Endodermal cell (in vitro differentiated cells): ENCODE results near the gene SYNGR4. TPM values are rescaled to one million over a fixed set of nuclear protein-coding genes. Genes with fewer than 3 reads are reported as not detected.

Experiments used
- DNase-seq: peaks from one replicate; pipeline ENCODE4 v3.0.0-alpha.2; 2017
- H3K27ac ChIP-seq: 2 replicates; pipeline ENCODE4 v1.5.1; 2013; ENCODE audit warnings: mild to moderate bottlenecking, low read depth, low read length, moderate library complexity
- H3K27me3 ChIP-seq: 2 replicates; pipeline ENCODE4 v1.6.1; 2013; ENCODE audit warnings: mild to moderate bottlenecking, low read length, moderate library complexity; ENCODE audit not compliant: insufficient read depth, control insufficient read depth, poor library complexity, severe bottlenecking
- H3K36me3 ChIP-seq: 2 replicates; pipeline ENCODE4 v1.7.0; 2013; ENCODE audit warnings: mild to moderate bottlenecking, low read length, moderate library complexity; ENCODE audit not compliant: control insufficient read depth, insufficient read depth
- H3K4me1 ChIP-seq: one replicate; pipeline ENCODE4 v1.7.0; 2013; ENCODE audit warnings: low read length; ENCODE audit not compliant: control insufficient read depth, insufficient read depth
- H3K4me3 ChIP-seq: 2 replicates; pipeline ENCODE4 v1.5.1; 2013; ENCODE audit warnings: mild to moderate bottlenecking, low read length, moderate library complexity
- H3K9ac ChIP-seq: 2 replicates; pipeline ENCODE4 v1.6.1; 2013; ENCODE audit warnings: mild to moderate bottlenecking, low read length, moderate library complexity; ENCODE audit not compliant: poor library complexity, severe bottlenecking; ENCODE audit errors: extremely low read depth
- H3K9me3 ChIP-seq: 2 replicates; pipeline ENCODE4 v1.6.1; 2013; ENCODE audit warnings: mild to moderate bottlenecking, low read length, moderate library complexity; ENCODE audit not compliant: control insufficient read depth
- H3K27ac Mint-ChIP-seq: 2 replicates; pipeline ENCODE4 v1.8.0; 2020; ENCODE audit warnings: mixed read lengths
- H3K27me3 Mint-ChIP-seq: 2 replicates; pipeline ENCODE4 v1.8.0; 2021; ENCODE audit warnings: mild to moderate bottlenecking, mixed read lengths; ENCODE audit not compliant: insufficient read depth
- H3K36me3 Mint-ChIP-seq: 2 replicates; pipeline ENCODE4 v1.8.0; 2020; ENCODE audit warnings: low read depth, mixed read lengths
- H3K4me1 Mint-ChIP-seq: 2 replicates; pipeline ENCODE4 v1.8.0; 2020; ENCODE audit warnings: mixed read lengths
- H3K4me3 Mint-ChIP-seq: 2 replicates; pipeline ENCODE4 v1.8.0; 2020; ENCODE audit warnings: mild to moderate bottlenecking, moderate library complexity, mixed read lengths
- H3K9me3 Mint-ChIP-seq: 2 replicates; pipeline ENCODE4 v1.8.0; 2020; ENCODE audit warnings: mild to moderate bottlenecking, mixed read lengths
- WGBS, 2 experiments: methylation state at CpG; one replicate each; pipeline versions ENCODE4 v1.1.5 to v1.1.7; 2013; ENCODE audit warnings: missing lambda C conversion rate in 2 of 2, mixed read lengths in 1 of 2; ENCODE audit not compliant: insufficient coverage in 1 of 2, insufficient read length in 1 of 2; 5-methylcytosine and 5-hydroxymethylcytosine counted together
- total RNA-seq, 2 donors: library from RNA; stranded (reverse); fragmentation: NEBNext Ultra II Directional in 1 of 2; extraction: Animal tissue kit (Norgen Biotek cat#: 25700) in 1 of 2; gene quantifications; 2 replicates in 1 of 2; 3 replicates in 1 of 2; pipeline ENCODE4 v1.2.1, GENCODE V29; 2021
- TF ChIP-seq, protein P1 (sequence below): fragments of 200-600 bp; sonication (generic); conservative IDR thresholded peaks from 2 replicates; pipeline ENCODE4 v1.5.0; 2021; ENCODE audit warnings: antibody characterized with exemption, mild to moderate bottlenecking

Gene SYNGR4
- total RNA-seq, 2 donors from 2014 or later, result not detected

DNA sequence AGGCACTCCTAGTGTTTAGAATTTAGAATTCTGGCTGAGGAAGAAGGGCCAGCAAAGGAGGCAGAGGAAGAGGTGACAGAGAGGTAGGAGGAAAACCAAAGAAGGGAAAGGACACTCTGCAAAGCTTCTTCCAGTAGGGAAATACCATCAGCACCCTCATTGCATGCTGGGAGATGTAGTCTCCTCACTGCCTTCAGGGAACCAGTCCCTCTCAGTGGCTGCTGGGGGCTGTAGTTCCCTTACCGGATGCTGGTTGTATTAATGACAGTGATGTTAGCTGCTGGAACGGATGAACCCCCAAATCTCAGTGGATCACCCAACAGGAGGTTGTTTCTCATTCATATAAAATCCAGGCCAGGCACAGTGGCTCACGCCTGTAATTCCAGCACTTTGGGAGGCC lies 39.4 kb downstream of the SYNGR4 start:
- H3K4me1 Mint-ChIP-seq, result peaks cover 6% of the 10 kb centered on the region
- H3K4me3 ChIP-seq, result no peak overlapping the region
- TF ChIP-seq, protein P1, sequence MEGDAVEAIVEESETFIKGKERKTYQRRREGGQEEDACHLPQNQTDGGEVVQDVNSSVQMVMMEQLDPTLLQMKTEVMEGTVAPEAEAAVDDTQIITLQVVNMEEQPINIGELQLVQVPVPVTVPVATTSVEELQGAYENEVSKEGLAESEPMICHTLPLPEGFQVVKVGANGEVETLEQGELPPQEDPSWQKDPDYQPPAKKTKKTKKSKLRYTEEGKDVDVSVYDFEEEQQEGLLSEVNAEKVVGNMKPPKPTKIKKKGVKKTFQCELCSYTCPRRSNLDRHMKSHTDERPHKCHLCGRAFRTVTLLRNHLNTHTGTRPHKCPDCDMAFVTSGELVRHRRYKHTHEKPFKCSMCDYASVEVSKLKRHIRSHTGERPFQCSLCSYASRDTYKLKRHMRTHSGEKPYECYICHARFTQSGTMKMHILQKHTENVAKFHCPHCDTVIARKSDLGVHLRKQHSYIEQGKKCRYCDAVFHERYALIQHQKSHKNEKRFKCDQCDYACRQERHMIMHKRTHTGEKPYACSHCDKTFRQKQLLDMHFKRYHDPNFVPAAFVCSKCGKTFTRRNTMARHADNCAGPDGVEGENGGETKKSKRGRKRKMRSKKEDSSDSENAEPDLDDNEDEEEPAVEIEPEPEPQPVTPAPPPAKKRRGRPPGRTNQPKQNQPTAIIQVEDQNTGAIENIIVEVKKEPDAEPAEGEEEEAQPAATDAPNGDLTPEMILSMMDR, result no peak
- no peak overlapping the region for H3K9ac ChIP-seq
- peaks cover 2% of the 10 kb centered on the region for H3K27me3 Mint-ChIP-seq
- no peaks in the 10 kb centered on the region for H3K9me3 Mint-ChIP-seq
- no peaks in the 10 kb centered on the region for H3K4me1 ChIP-seq
- no peak overlapping the region for H3K27ac ChIP-seq
- H3K4me3 Mint-ChIP-seq, result no peak overlapping the region
- H3K27me3 ChIP-seq, result no peaks in the 10 kb centered on the region
- H3K9me3 ChIP-seq, result no peaks in the 10 kb centered on the region
- WGBS, 2 experiments, result 48 to 59% methylated on average over 2 to 3 of the region's 3 CpGs
- no peaks in the 10 kb centered on the region for H3K36me3 Mint-ChIP-seq
- no peak overlapping the region for H3K27ac Mint-ChIP-seq
- DNase-seq, result peak; percentile 90
- no peaks in the 10 kb centered on the region for H3K36me3 ChIP-seq

DNA sequence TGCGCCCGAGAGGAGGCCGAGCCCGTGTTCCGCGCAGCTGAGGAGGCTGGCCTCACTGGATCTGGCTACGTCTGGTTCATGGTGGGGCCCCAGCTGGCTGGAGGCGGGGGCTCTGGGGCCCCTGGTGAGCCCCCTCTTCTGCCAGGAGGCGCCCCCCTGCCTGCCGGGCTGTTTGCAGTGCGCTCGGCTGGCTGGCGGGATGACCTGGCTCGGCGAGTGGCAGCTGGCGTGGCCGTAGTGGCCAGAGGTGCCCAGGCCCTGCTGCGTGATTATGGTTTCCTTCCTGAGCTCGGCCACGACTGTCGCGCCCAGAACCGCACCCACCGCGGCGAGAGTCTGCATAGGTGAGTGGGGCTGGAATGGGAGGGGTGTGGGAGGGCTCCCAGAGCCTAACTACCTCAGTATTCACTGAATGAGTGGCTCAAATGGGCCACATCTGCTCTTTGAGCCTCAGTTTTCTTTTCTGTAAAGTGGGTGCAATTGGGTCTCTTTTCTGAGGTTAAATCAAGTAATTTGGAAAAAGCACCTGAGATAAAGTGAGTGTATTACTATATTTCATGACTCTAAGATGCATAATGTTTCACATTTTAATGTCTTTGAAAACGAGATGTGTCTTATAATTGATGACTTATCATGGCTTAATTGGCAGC lies 41.0 kb downstream of the SYNGR4 start:
- Mint-ChIP-seq H3K27ac (no peak overlapping the region), H3K4me3 (no peak overlapping the region), H3K27me3 (peaks cover 6% of the 10 kb centered on the region), H3K4me1 (peaks cover 6% of the 10 kb centered on the region), H3K9me3 (no peaks in the 10 kb centered on the region), H3K36me3 (no peaks in the 10 kb centered on the region)
- no peaks in the 10 kb centered on the region for H3K4me1 ChIP-seq
- H3K27ac ChIP-seq, result no peak overlapping the region
- no peaks in the 10 kb centered on the region for H3K36me3 ChIP-seq
- WGBS, 2 experiments, result 93 to 95% methylated on average over 7 to 27 of the region's 27 CpGs
- H3K27me3 ChIP-seq, result no peaks in the 10 kb centered on the region
- no peak overlapping the region for H3K9ac ChIP-seq
- TF ChIP-seq, protein P1, result no peak
- no peaks in the 10 kb centered on the region for H3K9me3 ChIP-seq
- DNase-seq, result no peak
- no peak overlapping the region for H3K4me3 ChIP-seq

DNA sequence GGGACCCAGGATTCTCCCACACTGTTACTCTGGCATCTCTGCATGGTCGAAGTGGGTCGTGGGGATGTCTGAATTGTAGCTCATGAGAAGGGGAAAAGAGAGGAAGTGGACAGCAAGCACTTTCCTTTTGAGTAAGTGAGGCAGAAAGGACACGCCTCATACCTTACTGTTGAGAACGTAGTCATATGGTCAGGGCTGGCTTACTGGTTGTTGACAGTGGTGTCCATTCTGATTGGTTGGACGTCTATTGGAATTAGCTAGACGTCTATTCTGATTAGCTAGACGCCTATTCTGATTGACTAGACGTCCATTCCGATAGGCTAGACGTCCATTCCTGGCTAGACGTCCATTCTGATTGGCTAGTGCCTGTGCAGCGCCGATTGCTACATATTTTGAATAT lies 41.7 kb downstream of the SYNGR4 start:
- Mint-ChIP-seq H3K9me3 (no peaks in the 10 kb centered on the region), H3K27me3 (peaks cover 8% of the 10 kb centered on the region), H3K4me3 (no peak overlapping the region), H3K4me1 (peaks cover 5% of the 10 kb centered on the region), H3K27ac (no peak overlapping the region), H3K36me3 (no peaks in the 10 kb centered on the region)
- Histone ChIP-seq H3K36me3 (no peaks in the 10 kb centered on the region), H3K4me1 (no peaks in the 10 kb centered on the region), H3K9me3 (no peaks in the 10 kb centered on the region), H3K9ac (no peak overlapping the region), H3K27me3 (no peaks in the 10 kb centered on the region), H3K27ac (no peak overlapping the region), H3K4me3 (no peak overlapping the region)
- TF ChIP-seq, protein P1, result no peak
- no peak for DNase-seq
- WGBS, 2 experiments, result 89 to 92% methylated on average over 13 of the region's 13 CpGs
